Subcutaneous adipose tissue (tissue), 4 donors: ENCODE data around the gene TCF4. TPM values are rescaled to one million over a fixed set of nuclear protein-coding genes. Genes with fewer than 3 reads are reported as not detected.

Experiments
- total RNA-seq, 4 donors: library from RNA; depleted of rRNA; stranded (reverse); fragments of >200 nt; gene quantifications; one replicate each; pipeline ENCODE4 v1.1.0, GENCODE V29; 2016
- TF ChIP-seq, protein P1 (sequence below): fragments of 450-650 bp; IDR thresholded peaks from one replicate; pipeline ENCODE4 v1.5.1; 2016; ENCODE audit warnings: low read depth, mild to moderate bottlenecking, control low read depth, antibody characterized with exemption, moderate library complexity

Gene TCF4
- total RNA-seq, 4 donors from 2014 or later = 110 to 250 (median 170) TPM

DNA sequence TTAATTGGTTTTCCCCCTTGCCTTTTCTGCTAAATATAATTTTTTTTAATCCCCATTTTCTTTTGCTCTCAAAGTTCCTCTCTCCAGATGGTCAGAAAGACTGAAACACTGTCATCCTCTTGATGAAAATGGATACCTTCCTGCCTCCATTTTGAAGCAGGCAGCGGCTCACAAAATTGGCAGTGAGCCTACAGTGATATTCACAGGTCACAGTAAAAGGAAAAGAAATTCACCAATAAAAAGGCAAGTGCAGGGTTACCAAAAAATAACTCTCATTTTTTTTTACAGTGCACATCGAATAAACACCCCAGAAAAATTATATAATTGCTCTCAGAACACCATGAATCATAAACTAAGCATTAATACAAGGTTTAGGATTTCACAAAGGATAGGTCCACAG lies 307.5 kb downstream of the TCF4 start:
- TF ChIP-seq, protein P1, sequence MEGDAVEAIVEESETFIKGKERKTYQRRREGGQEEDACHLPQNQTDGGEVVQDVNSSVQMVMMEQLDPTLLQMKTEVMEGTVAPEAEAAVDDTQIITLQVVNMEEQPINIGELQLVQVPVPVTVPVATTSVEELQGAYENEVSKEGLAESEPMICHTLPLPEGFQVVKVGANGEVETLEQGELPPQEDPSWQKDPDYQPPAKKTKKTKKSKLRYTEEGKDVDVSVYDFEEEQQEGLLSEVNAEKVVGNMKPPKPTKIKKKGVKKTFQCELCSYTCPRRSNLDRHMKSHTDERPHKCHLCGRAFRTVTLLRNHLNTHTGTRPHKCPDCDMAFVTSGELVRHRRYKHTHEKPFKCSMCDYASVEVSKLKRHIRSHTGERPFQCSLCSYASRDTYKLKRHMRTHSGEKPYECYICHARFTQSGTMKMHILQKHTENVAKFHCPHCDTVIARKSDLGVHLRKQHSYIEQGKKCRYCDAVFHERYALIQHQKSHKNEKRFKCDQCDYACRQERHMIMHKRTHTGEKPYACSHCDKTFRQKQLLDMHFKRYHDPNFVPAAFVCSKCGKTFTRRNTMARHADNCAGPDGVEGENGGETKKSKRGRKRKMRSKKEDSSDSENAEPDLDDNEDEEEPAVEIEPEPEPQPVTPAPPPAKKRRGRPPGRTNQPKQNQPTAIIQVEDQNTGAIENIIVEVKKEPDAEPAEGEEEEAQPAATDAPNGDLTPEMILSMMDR = no peak

DNA sequence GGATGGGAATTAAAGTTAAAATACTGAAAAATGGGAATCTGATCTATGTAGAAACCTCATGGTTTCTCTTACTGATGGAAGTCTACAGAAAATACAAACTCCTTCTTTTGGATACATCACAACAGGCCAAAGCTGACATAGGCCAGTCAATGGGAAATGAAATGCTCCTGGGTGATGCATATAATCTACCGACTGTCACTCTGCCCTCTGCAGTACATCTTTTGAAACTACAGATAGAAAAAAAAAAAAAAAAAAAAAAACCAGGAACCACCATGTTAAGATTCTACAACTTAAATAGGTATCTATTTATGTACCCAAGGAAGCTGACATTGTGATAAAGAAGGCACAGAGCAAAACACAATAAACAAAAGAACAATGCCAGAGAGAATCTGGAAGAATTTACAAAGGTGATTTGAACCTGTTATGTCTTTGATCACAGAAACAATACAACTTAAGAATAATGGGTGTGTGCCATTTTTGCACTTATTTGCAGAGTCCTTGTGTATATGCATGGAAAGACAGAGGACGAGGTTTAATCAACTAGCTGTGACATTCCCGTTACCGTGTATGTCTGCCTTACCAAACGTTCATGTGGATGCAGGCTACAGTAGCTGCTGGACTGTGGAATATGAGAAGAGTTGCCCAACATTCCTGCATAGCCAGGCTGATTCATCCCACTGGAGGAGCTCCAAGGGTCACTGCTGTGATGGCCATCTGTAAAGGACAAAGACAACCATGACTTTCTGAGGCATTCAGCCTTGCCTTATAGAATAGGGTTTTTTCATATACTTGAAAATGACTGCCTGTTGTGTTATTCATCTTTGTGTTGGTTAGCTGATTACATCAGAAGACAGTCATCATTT lies 312.7 kb downstream of the TCF4 start:
- TF ChIP-seq, protein P1 = no peak

DNA sequence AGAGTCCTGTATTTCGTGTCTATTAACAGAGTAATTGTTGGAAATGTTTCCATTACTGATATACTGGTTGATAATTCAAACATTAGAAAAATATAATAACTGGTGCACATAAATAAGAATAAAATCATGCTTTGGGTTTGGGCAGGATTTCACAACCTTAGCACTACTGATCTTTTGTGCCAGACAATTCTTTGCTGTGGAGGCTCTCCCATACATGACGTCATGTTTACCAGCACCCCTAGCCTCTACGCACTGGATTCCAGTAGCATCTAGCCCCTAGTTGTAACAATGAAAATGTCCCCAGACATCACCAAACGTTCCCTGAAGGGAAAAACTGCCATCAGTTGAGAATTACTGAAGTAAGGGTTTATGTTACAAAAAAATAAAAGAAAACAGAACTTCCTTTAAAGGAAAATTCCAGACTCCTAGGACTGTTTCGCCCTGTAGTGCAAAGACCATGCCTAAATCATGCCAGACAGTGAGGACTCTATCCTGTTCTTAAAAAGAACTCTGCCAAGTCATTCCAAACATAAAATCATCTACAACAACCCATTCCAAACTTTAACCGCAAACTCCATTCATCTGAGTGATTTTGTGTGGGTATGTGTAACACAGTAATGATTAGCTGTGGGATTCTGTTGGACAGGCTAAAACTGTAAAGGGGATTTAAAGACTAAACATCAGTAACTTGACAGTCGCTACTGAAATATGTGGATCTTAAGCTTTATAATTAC lies 315.3 kb downstream of the TCF4 start:
- TF ChIP-seq, protein P1 = no peak

DNA sequence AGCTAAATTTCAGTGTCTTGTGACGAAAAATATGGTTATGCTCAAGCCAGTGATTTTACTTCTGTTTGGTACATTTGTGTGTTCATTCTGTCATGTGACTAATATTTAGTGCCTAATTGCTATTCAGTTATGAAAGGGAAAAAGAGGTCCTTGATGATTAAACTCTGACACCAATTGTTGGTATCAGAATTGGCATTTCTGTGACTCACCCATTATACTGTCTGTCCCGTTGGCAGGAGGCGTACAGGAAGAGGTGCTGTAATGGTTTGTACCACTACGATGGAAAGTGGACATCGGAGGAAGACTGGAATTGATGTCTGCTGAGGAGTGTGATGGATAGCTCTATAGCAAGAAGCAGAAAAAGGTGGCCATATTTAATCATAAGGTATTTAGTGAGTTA lies 318.4 kb downstream of the TCF4 start:
- TF ChIP-seq, protein P1 = no peak

DNA sequence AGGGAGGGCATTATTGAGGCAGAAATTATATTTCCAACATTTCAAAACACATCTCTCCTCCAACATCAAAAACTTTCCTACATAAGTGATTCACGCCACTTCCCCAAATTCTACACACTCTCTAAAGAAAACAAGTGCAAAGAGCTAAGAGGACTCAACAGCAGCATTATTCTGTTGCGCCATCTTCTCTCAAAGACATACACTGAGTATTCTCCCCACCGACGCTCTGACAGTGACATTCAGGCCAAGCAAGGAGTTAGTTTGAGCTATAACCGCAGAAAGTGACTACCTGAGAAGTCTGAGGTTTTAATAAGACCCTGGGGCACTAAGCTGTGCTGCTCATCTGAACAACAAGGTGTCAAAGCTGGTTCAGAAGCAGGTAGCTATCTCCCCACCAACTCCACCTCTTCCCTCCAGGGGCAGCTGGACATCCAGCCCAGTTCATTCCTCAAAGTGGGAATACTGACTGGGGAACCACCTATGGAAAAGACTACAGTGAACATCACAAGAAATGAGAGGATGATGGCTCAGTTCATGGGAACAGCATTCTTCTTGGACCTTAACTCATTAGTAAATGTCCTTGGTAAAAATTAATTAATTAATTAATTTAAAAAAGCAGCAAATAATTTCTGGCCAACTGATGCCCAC lies 319.2 kb downstream of the TCF4 start:
- TF ChIP-seq, protein P1 = no peak

DNA sequence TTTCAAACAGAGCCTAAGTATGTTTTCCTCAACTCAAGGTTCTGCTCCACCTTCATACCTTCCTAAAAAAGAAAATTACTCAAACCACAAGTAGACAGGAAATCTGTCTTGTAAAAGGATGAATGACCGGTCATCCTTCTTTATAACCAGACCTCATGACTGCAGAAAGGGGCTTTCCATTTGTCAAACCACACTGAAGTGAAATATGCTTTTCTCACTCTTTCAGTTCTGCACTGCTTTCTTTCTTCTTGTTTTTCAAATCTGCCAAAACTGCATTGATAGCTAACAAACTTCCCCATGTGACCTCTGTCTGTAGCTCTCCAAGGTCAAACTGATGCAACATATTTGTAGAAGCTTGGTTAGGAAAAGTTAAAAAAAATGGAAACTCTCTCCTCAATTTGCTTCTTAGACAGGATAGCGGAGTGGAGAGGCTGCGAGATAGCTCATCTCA lies 319.8 kb downstream of the TCF4 start:
- TF ChIP-seq, protein P1 = no peak

DNA sequence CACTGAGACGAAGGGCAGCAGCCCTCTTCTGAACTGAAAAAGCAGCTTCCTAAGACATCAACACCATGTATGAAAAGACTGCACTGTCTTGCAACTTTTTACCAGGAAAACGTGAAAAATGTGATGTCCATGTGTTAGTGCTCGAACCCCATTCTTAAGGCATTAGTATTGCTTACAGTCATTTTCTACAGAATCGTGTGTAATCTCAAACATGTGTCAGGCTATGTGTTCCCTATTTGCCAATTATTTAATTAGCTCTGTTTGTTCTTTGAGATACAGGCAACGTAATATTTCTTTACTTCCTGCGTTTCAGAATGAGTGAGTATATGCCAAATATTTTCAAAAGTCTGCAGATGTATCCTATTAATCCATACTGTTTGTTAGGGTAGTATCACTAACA lies 321.0 kb downstream of the TCF4 start:
- TF ChIP-seq, protein P1 = no peak
